Measurements from ENCODE around the gene GSC2.

GSC2 gene

GRCh38 chr22:19138217-19139000 lies 11.7 kb downstream of the GSC2 start:
- Histone ChIP-seq H3K27me3 (ENCODE audit: control insufficient read depth, low read length) (no peaks in the 10 kb centered on the region), H3K9me3 (ENCODE audit: control insufficient read depth, insufficient read depth, low read length) (no peaks in the 10 kb centered on the region), H3K4me1 (ENCODE audit: control insufficient read depth, low read length) (peaks cover 4% of the 10 kb centered on the region), H3K36me3 (ENCODE audit: control insufficient read depth, low read length) (peaks cover 70% of the 10 kb centered on the region), H3F3A (ENCODE audit: control insufficient read depth, insufficient read depth) (no peaks in the 10 kb centered on the region), H3K27ac (ENCODE audit: low read depth, low read length) (no peak overlapping the region), H3K79me2 (ENCODE audit: control insufficient read depth, low read length) (peaks cover 13% of the 10 kb centered on the region), H3K4me3 (ENCODE audit: low read length) (no peak overlapping the region), H3K9me2 (replicated peaks; ENCODE audit: control insufficient read depth, low read length) (no peaks in the 10 kb centered on the region), H3K4me2 (ENCODE audit: low read length) (no peak overlapping the region), H4K20me1 (ENCODE audit: control insufficient read depth, insufficient read depth, low read depth, low read length) (no peaks in the 10 kb centered on the region)
- TF ChIP-seq CTCF (IDR thresholded peaks at IDR 0.05; ENCODE audit: low read depth, low read length, poor library complexity, severe bottlenecking): no peak
- TF ChIP-seq EZH2phosphoT487 (IDR thresholded peaks at IDR 0.05; ENCODE audit: borderline replicate concordance, low read length): no peak

GRCh38 chr22:19137384-19138216 lies 12.5 kb downstream of the GSC2 start:
- Histone ChIP-seq H3K27me3 (ENCODE audit: control insufficient read depth, low read length) (no peaks in the 10 kb centered on the region), H3F3A (ENCODE audit: control insufficient read depth, insufficient read depth) (no peaks in the 10 kb centered on the region), H3K9me3 (ENCODE audit: control insufficient read depth, insufficient read depth, low read length) (no peaks in the 10 kb centered on the region), H3K79me2 (ENCODE audit: control insufficient read depth, low read length) (peaks cover 7% of the 10 kb centered on the region), H4K20me1 (ENCODE audit: control insufficient read depth, insufficient read depth, low read depth, low read length) (no peaks in the 10 kb centered on the region), H3K4me3 (ENCODE audit: low read length) (no peak overlapping the region), H3K4me2 (ENCODE audit: low read length) (no peak overlapping the region), H3K9me2 (replicated peaks; ENCODE audit: control insufficient read depth, low read length) (no peaks in the 10 kb centered on the region), H3K4me1 (ENCODE audit: control insufficient read depth, low read length) (no peaks in the 10 kb centered on the region), H3K27ac (ENCODE audit: low read depth, low read length) (no peak overlapping the region), H3K36me3 (ENCODE audit: control insufficient read depth, low read length) (peaks cover 75% of the 10 kb centered on the region)
- TF ChIP-seq EZH2phosphoT487 (IDR thresholded peaks at IDR 0.05; ENCODE audit: borderline replicate concordance, low read length) (no peak), CTCF (IDR thresholded peaks at IDR 0.05; ENCODE audit: low read depth, low read length, poor library complexity, severe bottlenecking) (no peak)

GRCh38 chr22:19136915-19137314 lies 13.2 kb downstream of the GSC2 start:
- H3F3A ChIP-seq (ENCODE audit: control insufficient read depth, insufficient read depth): no peaks in the 10 kb centered on the region
- no peak for TF ChIP-seq CTCF (IDR thresholded peaks at IDR 0.05; ENCODE audit: low read depth, low read length, poor library complexity, severe bottlenecking)
- TF ChIP-seq EZH2phosphoT487 (IDR thresholded peaks at IDR 0.05; ENCODE audit: borderline replicate concordance, low read length): no peak
- no peaks in the 10 kb centered on the region for H3K79me2 ChIP-seq (ENCODE audit: control insufficient read depth, low read length)
- peaks cover 71% of the 10 kb centered on the region for H3K36me3 ChIP-seq (ENCODE audit: control insufficient read depth, low read length)
- H3K4me2 ChIP-seq (ENCODE audit: low read length): no peak overlapping the region
- H3K4me1 ChIP-seq (ENCODE audit: control insufficient read depth, low read length): no peaks in the 10 kb centered on the region
- H4K20me1 ChIP-seq (ENCODE audit: control insufficient read depth, insufficient read depth, low read depth, low read length): no peaks in the 10 kb centered on the region
- no peaks in the 10 kb centered on the region for H3K27me3 ChIP-seq (ENCODE audit: control insufficient read depth, low read length)
- no peaks in the 10 kb centered on the region for H3K9me3 ChIP-seq (ENCODE audit: control insufficient read depth, insufficient read depth, low read length)
- no peak overlapping the region for H3K27ac ChIP-seq (ENCODE audit: low read depth, low read length)
- no peak overlapping the region for H3K4me3 ChIP-seq (ENCODE audit: low read length)
- H3K9me2 ChIP-seq (replicated peaks; ENCODE audit: control insufficient read depth, low read length): no peaks in the 10 kb centered on the region

Data from DOHH2 (cell line).